K562 (cell line): Measurements from ENCODE around the gene KLHL12. TPM values are rescaled to one million over a fixed set of nuclear protein-coding genes. Genes with fewer than 3 reads are reported as not detected.
A peak's percentile ranks its signal among the peaks of the same experiment; 100 is the strongest.

Experiments
- CBX5 ChIP-seq: IDR thresholded peaks from 2 replicates; pipeline ENCODE4 v1.6.1; 2014; ENCODE audit warnings: low read depth, borderline replicate concordance
- CTCFL ChIP-seq: IDR thresholded peaks from 2 replicates; pipeline ENCODE4 v1.6.1; 2011; ENCODE audit warnings: borderline replicate concordance, low read depth, mild to moderate bottlenecking, moderate library complexity, low read length; ENCODE audit not compliant: insufficient read depth, poor library complexity, severe bottlenecking
- CUX1 ChIP-seq: fragments of 200-800 bp; sonication (Bioruptor generic); IDR thresholded peaks from 2 replicates; pipeline ENCODE4 v1.6.1; 2016; ENCODE audit warnings: missing genetic modification characterization, missing compliant biosample characterization
- LEF1 ChIP-seq: fragments of 450-650 bp; IDR thresholded peaks from 2 replicates; pipeline ENCODE4 v1.6.1; 2016; ENCODE audit warnings: mild to moderate bottlenecking
- MECOM ChIP-seq: fragments of 250-450 bp; sonication (Bioruptor Pico); IDR thresholded peaks from 2 replicates; pipeline ENCODE4 v1.8.0; 2022; ENCODE audit warnings: inconsistent platforms
- NELFE ChIP-seq: IDR thresholded peaks from 2 replicates; pipeline ENCODE4 v1.6.1; 2011; ENCODE audit warnings: mild to moderate bottlenecking; ENCODE audit not compliant: insufficient read depth, insufficient read length
- NR2C1 ChIP-seq, 2 experiments: fragments of 450-650 bp; IDR thresholded peaks; 2 replicates each; pipeline ENCODE4 v1.6.1; 2017; ENCODE audit warnings: mild to moderate bottlenecking in 2 of 2, antibody characterized with exemption in 1 of 2, inconsistent platforms in 1 of 2, missing compliant biosample characterization in 1 of 2, missing genetic modification characterization in 1 of 2
- REST ChIP-seq, 2 experiments: fragments of 450-650 bp; formaldehyde crosslinking in 1 of 2; IDR thresholded peaks; 2 replicates each; pipeline versions ENCODE4 v1.4.0 to v1.6.1; 2014 to 2020; ENCODE audit warnings: mild to moderate bottlenecking in 2 of 2, borderline replicate concordance in 1 of 2, low read depth in 1 of 2
- SMAD4 ChIP-seq: fragments of 250-450 bp; sonication (Bioruptor Pico); conservative IDR thresholded peaks from 2 replicates; pipeline ENCODE4 v1.8.0; 2021; ENCODE audit warnings: inconsistent platforms, mild to moderate bottlenecking, moderate library complexity
- ZNF140 ChIP-seq: fragments of 250-450 bp; sonication (Bioruptor Pico); IDR thresholded peaks from 2 replicates; pipeline ENCODE4 v1.8.0; 2021; ENCODE audit warnings: moderate library complexity, mild to moderate bottlenecking, inconsistent platforms
- polyA plus RNA-seq, 8 experiments: library from polyadenylated mRNA; depleted of rRNA in 4 of 8; stranded (reverse) in 5 of 8; unstranded in 3 of 8; fragments of >200 nt; fragmentation: Nextera tagmentation in 2 of 8; fragmentation: Illumina TruSeq in 1 of 8; extraction: Ambion mirVana in 2 of 8; extraction: Trizol in 1 of 8; gene quantifications; 2 replicates each; pipeline versions ENCODE4 v1.2.1 to v1.2.3, GENCODE V29; 2011 to 2014; ENCODE audit warnings: inconsistent platforms in 1 of 8, missing spikeins in 1 of 8
- total RNA-seq, 7 experiments: library from RNA; depleted of rRNA in 6 of 7; stranded (reverse); fragments of >200 nt in 6 of 7; fragmentation: Illumina TruSeq in 2 of 7; extraction: Trizol in 2 of 7; gene quantifications; 2 replicates each; pipeline versions ENCODE4 v1.2.1 to v1.2.3, GENCODE V29; 2011 to 2021; ENCODE audit warnings: low replicate concordance in 1 of 7

Gene KLHL12
- total and polyA plus RNA-seq, 9 of the 15 experiments (the other 6 are each of a cell fraction or from before 2014, with no cell fraction given) = 23.1 to 85.1 (median 35.0) TPM

GRCh38 chr1:202968895-202969295 is 41.9 kb upstream of the KLHL12 start (continued):
- TF ChIP-seq ZNF140 (CRISPR knock-in tag) (no peak), NR2C1 (IDR thresholded peaks at IDR 0.05) (no peak), NR2C1 (tag; IDR thresholded peaks at IDR 0.05) (no peak), CBX5 (no peak), LEF1 (no peak), CUX1 (CRISPR knock-in tag) (no peak), CTCFL (peak; percentile 79), SMAD4 (CRISPR knock-in tag) (no peak), NELFE (no peak), REST (IDR thresholded peaks at IDR 0.05; ENCODE audit: borderline replicate concordance) (peak; percentile 68; the same call in 1 of the 2 replicates), REST (CRISPR knock-in tag; IDR thresholded peaks at IDR 0.05; ENCODE audit: low read depth) (0 out of 2 replicates have a peak, but pooled peaks have one; percentile 38), MECOM (CRISPR knock-in tag) (no peak)
